Fibroblast of mammary gland (primary cell): ENCODE results near the gene TMX3.

Source experiments
- DNase-seq: peaks from one replicate; pipeline ENCODE4 v3.0.0-alpha.2; 2010; ENCODE audit warnings: low read depth
- H3K4me3 ChIP-seq: 2 replicates; pipeline ENCODE4 v1.5.1; 2011; ENCODE audit warnings: low read depth, mild to moderate bottlenecking, low read length, moderate library complexity; ENCODE audit not compliant: control insufficient read depth
- CTCF ChIP-seq: conservative IDR thresholded peaks from 2 replicates; pipeline ENCODE4 v1.5.1; 2011; ENCODE audit warnings: low read depth, low read length, inconsistent platforms; ENCODE audit not compliant: control insufficient read depth, insufficient read depth

TMX3 gene, protein sequence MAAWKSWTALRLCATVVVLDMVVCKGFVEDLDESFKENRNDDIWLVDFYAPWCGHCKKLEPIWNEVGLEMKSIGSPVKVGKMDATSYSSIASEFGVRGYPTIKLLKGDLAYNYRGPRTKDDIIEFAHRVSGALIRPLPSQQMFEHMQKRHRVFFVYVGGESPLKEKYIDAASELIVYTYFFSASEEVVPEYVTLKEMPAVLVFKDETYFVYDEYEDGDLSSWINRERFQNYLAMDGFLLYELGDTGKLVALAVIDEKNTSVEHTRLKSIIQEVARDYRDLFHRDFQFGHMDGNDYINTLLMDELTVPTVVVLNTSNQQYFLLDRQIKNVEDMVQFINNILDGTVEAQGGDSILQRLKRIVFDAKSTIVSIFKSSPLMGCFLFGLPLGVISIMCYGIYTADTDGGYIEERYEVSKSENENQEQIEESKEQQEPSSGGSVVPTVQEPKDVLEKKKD

GRCh38 chr18:68714712-68715496, at the start of gene TMX3:
TSS of gene TMX3 (minus strand) at chr18:68715108. CDS start at chr18:68714981, 127 bp downstream.
- peak within 1 kb of the TSS; percentile 90 for H3K4me3 ChIP-seq
- DNase-seq: peak; percentile 90
- TF ChIP-seq CTCF: no peak

GRCh38 chr18:68764016-68764415, 49.1 kb upstream of the TMX3 start:
- DNase-seq: peak; percentile 66

DNA sequence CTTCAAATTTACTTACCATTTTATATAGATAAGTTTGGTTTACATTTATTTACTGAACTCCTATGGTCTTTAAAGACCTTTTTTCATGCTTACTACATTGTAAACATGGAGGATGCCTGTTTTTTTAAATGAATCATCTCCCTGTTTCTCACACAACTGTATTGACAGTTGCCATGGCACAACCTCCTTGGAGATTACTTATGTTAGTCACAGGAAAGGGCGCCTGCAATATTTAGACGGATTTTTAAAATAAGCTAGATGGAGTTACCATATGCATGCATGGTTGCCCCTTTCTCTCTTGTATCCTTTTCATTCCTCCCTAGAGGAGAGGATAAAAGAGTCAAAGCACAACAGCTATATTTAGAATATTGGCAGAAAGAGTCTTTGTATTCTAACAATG, 48.2 kb upstream of the TMX3 start:
- no peak for TF ChIP-seq CTCF
- H3K4me3 ChIP-seq: no peak overlapping the region
- DNase-seq: peak; percentile 80

More at GRCh38 chr18:68764016-68764415, 49.1 kb upstream of the TMX3 start:
- TF ChIP-seq CTCF: no peak
- H3K4me3 ChIP-seq: no peak overlapping the region

DNA sequence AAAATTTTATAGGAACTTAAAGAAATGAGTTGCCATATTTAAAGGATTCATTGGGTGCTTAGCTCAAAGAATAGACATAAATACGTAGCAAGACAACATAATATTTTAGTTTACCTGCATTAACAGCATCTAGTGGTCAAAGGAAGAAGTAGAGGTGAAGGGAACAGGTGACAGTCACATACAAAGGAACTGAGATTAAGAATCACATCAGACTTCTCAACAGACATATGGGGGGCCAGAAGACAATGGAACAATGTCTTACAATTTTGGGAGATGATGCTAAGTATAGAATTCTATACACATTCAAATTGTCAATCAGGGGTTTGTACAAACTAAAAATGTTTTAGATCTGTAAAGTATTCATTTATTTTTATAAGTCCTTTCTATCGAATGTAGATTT, 44.4 kb upstream of the TMX3 start:
- DNase-seq: no peak
- no peak for TF ChIP-seq CTCF
- H3K4me3 ChIP-seq: no peak overlapping the region

DNA sequence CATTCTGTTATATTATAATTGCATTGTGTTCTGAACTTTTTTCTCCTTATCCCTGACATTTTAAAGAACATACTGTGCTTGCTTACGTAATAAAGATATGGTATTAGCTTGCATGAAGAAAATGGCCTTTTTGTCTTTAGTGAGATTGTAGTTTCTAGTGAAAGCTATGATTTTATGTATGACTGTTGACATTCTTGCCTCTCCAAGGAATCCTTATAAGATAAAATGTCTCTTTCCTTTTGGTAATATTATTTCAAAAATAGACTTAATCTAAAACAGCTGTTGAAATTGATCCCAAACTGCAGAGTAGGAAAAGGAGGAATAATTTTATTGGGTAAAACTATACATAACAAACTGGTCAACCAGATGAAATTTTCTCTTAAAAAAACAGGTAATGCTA, 42.2 kb upstream of the TMX3 start:
- no peak for TF ChIP-seq CTCF
- H3K4me3 ChIP-seq: no peak overlapping the region
- no peak for DNase-seq

DNA sequence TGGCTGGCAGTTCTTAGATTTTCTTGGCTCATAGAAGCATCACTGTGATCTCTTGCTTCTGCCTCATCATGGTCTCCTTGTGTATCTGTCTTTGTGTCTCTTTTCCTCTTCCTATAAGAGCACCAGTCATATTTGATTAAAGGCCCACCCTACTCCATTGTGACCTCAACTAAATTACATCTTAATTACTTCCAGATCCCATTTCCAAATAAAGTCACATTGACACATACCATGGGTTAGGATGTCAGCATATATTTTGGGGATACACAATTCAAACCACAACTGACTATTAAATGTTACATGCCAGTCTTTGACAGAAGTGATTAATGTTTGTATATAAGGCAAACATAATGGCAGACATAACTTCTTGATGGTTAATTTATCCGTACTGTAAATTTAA, 27.3 kb upstream of the TMX3 start:
- DNase-seq: peak; percentile 36
- no peak for TF ChIP-seq CTCF
- no peak overlapping the region for H3K4me3 ChIP-seq
